ENCODE data around the gene MIS18BP1.

The MIS18BP1 gene

GRCh38 chr14:45185100-45185814, 67.7 kb downstream of the MIS18BP1 start:
- no peaks in the 10 kb centered on the region for H3K9me3 ChIP-seq (ENCODE audit: control insufficient read depth, low read length)
- no peaks in the 10 kb centered on the region for H3K4me1 ChIP-seq (ENCODE audit: control insufficient read depth, insufficient read depth, low read length)
- H3K4me3 ChIP-seq (ENCODE audit: low read length): no peak overlapping the region
- H3K36me3 ChIP-seq (ENCODE audit: control insufficient read depth, insufficient read depth, low read length): no peaks in the 10 kb centered on the region
- no peak overlapping the region for H3K9ac ChIP-seq (ENCODE audit: low read length)
- H3K27me3 ChIP-seq (ENCODE audit: control insufficient read depth, insufficient read depth, low read length): no peaks in the 10 kb centered on the region

- Histone ChIP-seq H3K9me3 (ENCODE audit: control insufficient read depth, low read length) (no peaks in the 10 kb centered on the region), H3K36me3 (ENCODE audit: control insufficient read depth, insufficient read depth, low read length) (no peaks in the 10 kb centered on the region), H3K4me3 (ENCODE audit: low read length) (no peak overlapping the region), H3K9ac (ENCODE audit: low read length) (no peak overlapping the region), H3K4me1 (ENCODE audit: control insufficient read depth, insufficient read depth, low read length) (no peaks in the 10 kb centered on the region), H3K27me3 (ENCODE audit: control insufficient read depth, insufficient read depth, low read length) (no peaks in the 10 kb centered on the region)
Observed at GRCh38 chr14:45181806-45182205, 71.2 kb downstream of the MIS18BP1 start.

- H3K4me1 ChIP-seq (ENCODE audit: control insufficient read depth, insufficient read depth, low read length): no peaks in the 10 kb centered on the region
- H3K27me3 ChIP-seq (ENCODE audit: control insufficient read depth, insufficient read depth, low read length): no peaks in the 10 kb centered on the region
- no peaks in the 10 kb centered on the region for H3K9me3 ChIP-seq (ENCODE audit: control insufficient read depth, low read length)
- H3K4me3 ChIP-seq (ENCODE audit: low read length): no peak overlapping the region
- no peak overlapping the region for H3K9ac ChIP-seq (ENCODE audit: low read length)
- no peaks in the 10 kb centered on the region for H3K36me3 ChIP-seq (ENCODE audit: control insufficient read depth, insufficient read depth, low read length)
Observed at GRCh38 chr14:45181329-45181728, 71.7 kb downstream of the MIS18BP1 start.

- H3K9me3 ChIP-seq (ENCODE audit: control insufficient read depth, low read length): no peaks in the 10 kb centered on the region
- H3K27me3 ChIP-seq (ENCODE audit: control insufficient read depth, insufficient read depth, low read length): no peaks in the 10 kb centered on the region
- no peak overlapping the region for H3K9ac ChIP-seq (ENCODE audit: low read length)
- H3K4me1 ChIP-seq (ENCODE audit: control insufficient read depth, insufficient read depth, low read length): no peaks in the 10 kb centered on the region
- H3K4me3 ChIP-seq (ENCODE audit: low read length): no peak overlapping the region
- no peaks in the 10 kb centered on the region for H3K36me3 ChIP-seq (ENCODE audit: control insufficient read depth, insufficient read depth, low read length)
Observed at GRCh38 chr14:45177076-45177475, 75.9 kb downstream of the MIS18BP1 start.

- H3K4me3 ChIP-seq (ENCODE audit: low read length): no peak overlapping the region
- no peak overlapping the region for H3K9ac ChIP-seq (ENCODE audit: low read length)
- no peaks in the 10 kb centered on the region for H3K27me3 ChIP-seq (ENCODE audit: control insufficient read depth, insufficient read depth, low read length)
- H3K4me1 ChIP-seq (ENCODE audit: control insufficient read depth, insufficient read depth, low read length): no peaks in the 10 kb centered on the region
- no peaks in the 10 kb centered on the region for H3K9me3 ChIP-seq (ENCODE audit: control insufficient read depth, low read length)
- H3K36me3 ChIP-seq (ENCODE audit: control insufficient read depth, insufficient read depth, low read length): no peaks in the 10 kb centered on the region
Observed at GRCh38 chr14:45169906-45170305, 83.1 kb downstream of the MIS18BP1 start.

GRCh38 chr14:45156067-45156466, 96.9 kb downstream of the MIS18BP1 start:
- Histone ChIP-seq H3K36me3 (ENCODE audit: control insufficient read depth, insufficient read depth, low read length) (no peaks in the 10 kb centered on the region), H3K4me1 (ENCODE audit: control insufficient read depth, insufficient read depth, low read length) (no peaks in the 10 kb centered on the region), H3K27me3 (ENCODE audit: control insufficient read depth, insufficient read depth, low read length) (no peaks in the 10 kb centered on the region), H3K9me3 (ENCODE audit: control insufficient read depth, low read length) (no peaks in the 10 kb centered on the region), H3K9ac (ENCODE audit: low read length) (no peak overlapping the region), H3K4me3 (ENCODE audit: low read length) (no peak overlapping the region)

Measured in mucosa of stomach (tissue), 1 donor.